ENCODE data around the gene ABCC1. TPM values are rescaled to one million over a fixed set of nuclear protein-coding genes. Genes with fewer than 3 reads are reported as not detected.

The ABCC1 gene
- total RNA-seq, 1 donor from 2014 or later: 53.7 TPM

GRCh38 chr16:16162591-16162990 is 213.2 kb downstream of the ABCC1 start:
- Mint-ChIP-seq H3K4me3 (no peak overlapping the region), H3K36me3 (no peaks in the 10 kb centered on the region), H3K27me3 (no peaks in the 10 kb centered on the region), H3K9me3 (peaks cover 8% of the 10 kb centered on the region), H3K27ac (no peak overlapping the region), H3K4me1 (ENCODE audit: unreplicated experiment) (no peaks in the 10 kb centered on the region)
- no peak for DNase-seq (ENCODE audit: extremely low spot score, unreplicated experiment)
- TF ChIP-seq CTCF (conservative IDR thresholded peaks at IDR 0.05): no peak

- Mint-ChIP-seq H3K4me1 (ENCODE audit: unreplicated experiment) (no peaks in the 10 kb centered on the region), H3K4me3 (no peak overlapping the region), H3K36me3 (no peaks in the 10 kb centered on the region), H3K27ac (no peak overlapping the region), H3K27me3 (no peaks in the 10 kb centered on the region), H3K9me3 (peaks cover 8% of the 10 kb centered on the region)
- TF ChIP-seq CTCF (conservative IDR thresholded peaks at IDR 0.05): no peak
- no peak for DNase-seq (ENCODE audit: extremely low spot score, unreplicated experiment)
Observed at GRCh38 chr16:16163109-16163508, 213.7 kb downstream of the ABCC1 start.

- H3K9me3 Mint-ChIP-seq: peaks cover 4% of the 10 kb centered on the region
- TF ChIP-seq CTCF (conservative IDR thresholded peaks at IDR 0.05): no peak
- H3K4me1 Mint-ChIP-seq (ENCODE audit: unreplicated experiment): no peaks in the 10 kb centered on the region
- no peaks in the 10 kb centered on the region for H3K27me3 Mint-ChIP-seq
- no peak overlapping the region for H3K4me3 Mint-ChIP-seq
- no peak for DNase-seq (ENCODE audit: extremely low spot score, unreplicated experiment)
- H3K36me3 Mint-ChIP-seq: no peaks in the 10 kb centered on the region
- no peak overlapping the region for H3K27ac Mint-ChIP-seq
Observed at GRCh38 chr16:16163571-16163970, 214.2 kb downstream of the ABCC1 start.

GRCh38 chr16:16164243-16164642 is 214.8 kb downstream of the ABCC1 start:
- Mint-ChIP-seq H3K36me3 (no peaks in the 10 kb centered on the region), H3K9me3 (no peaks in the 10 kb centered on the region), H3K4me3 (no peak overlapping the region), H3K4me1 (ENCODE audit: unreplicated experiment) (no peaks in the 10 kb centered on the region), H3K27ac (no peak overlapping the region), H3K27me3 (no peaks in the 10 kb centered on the region)
- no peak for DNase-seq (ENCODE audit: extremely low spot score, unreplicated experiment)
- no peak for TF ChIP-seq CTCF (conservative IDR thresholded peaks at IDR 0.05)

- H3K4me1 Mint-ChIP-seq (ENCODE audit: unreplicated experiment): no peaks in the 10 kb centered on the region
- H3K36me3 Mint-ChIP-seq: no peaks in the 10 kb centered on the region
- no peaks in the 10 kb centered on the region for H3K9me3 Mint-ChIP-seq
- no peak overlapping the region for H3K4me3 Mint-ChIP-seq
- no peak for TF ChIP-seq CTCF (conservative IDR thresholded peaks at IDR 0.05)
- DNase-seq (ENCODE audit: extremely low spot score, unreplicated experiment): no peak
- no peaks in the 10 kb centered on the region for H3K27me3 Mint-ChIP-seq
- no peak overlapping the region for H3K27ac Mint-ChIP-seq
Observed at GRCh38 chr16:16166085-16166484, 216.7 kb downstream of the ABCC1 start.

GRCh38 chr16:16166949-16167348 is 217.5 kb downstream of the ABCC1 start:
- TF ChIP-seq CTCF (conservative IDR thresholded peaks at IDR 0.05): no peak
- no peaks in the 10 kb centered on the region for H3K4me1 Mint-ChIP-seq (ENCODE audit: unreplicated experiment)
- H3K9me3 Mint-ChIP-seq: no peaks in the 10 kb centered on the region
- no peak overlapping the region for H3K4me3 Mint-ChIP-seq
- no peaks in the 10 kb centered on the region for H3K36me3 Mint-ChIP-seq
- H3K27me3 Mint-ChIP-seq: no peaks in the 10 kb centered on the region
- no peak for DNase-seq (ENCODE audit: extremely low spot score, unreplicated experiment)
- no peak overlapping the region for H3K27ac Mint-ChIP-seq
